ENCODE data around the gene C1QB.

The C1QB gene

DNA sequence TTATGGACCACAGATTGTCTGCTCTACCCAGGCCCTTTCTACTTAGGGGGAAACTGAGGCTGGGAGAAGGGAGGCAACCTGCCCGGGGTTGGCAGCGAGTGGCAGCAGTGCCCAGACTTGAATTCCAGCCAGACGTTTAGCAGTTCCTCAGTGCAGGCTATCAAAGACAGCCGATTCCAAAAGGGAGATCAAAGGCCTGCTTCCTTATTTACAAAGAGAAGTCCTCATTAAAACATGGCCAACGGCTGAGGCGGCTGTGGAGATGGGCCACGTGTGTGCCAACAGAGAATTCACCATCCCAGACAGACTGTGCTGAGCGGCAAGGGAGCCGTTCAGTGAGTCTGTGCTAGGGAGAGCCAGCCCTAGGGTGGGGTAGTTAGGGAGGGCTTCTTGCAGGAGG is 27.7 kb downstream of the C1QB start:
- Histone ChIP-seq H3K27me3 (ENCODE audit: insufficient read depth, poor library complexity, severe bottlenecking) (no peaks in the 10 kb centered on the region), H3K4me3 (replicated peaks; ENCODE audit: insufficient read depth, low read length) (no peak overlapping the region), H3K27ac (replicated peaks) (no peak overlapping the region)
- TF ChIP-seq, protein P1, sequence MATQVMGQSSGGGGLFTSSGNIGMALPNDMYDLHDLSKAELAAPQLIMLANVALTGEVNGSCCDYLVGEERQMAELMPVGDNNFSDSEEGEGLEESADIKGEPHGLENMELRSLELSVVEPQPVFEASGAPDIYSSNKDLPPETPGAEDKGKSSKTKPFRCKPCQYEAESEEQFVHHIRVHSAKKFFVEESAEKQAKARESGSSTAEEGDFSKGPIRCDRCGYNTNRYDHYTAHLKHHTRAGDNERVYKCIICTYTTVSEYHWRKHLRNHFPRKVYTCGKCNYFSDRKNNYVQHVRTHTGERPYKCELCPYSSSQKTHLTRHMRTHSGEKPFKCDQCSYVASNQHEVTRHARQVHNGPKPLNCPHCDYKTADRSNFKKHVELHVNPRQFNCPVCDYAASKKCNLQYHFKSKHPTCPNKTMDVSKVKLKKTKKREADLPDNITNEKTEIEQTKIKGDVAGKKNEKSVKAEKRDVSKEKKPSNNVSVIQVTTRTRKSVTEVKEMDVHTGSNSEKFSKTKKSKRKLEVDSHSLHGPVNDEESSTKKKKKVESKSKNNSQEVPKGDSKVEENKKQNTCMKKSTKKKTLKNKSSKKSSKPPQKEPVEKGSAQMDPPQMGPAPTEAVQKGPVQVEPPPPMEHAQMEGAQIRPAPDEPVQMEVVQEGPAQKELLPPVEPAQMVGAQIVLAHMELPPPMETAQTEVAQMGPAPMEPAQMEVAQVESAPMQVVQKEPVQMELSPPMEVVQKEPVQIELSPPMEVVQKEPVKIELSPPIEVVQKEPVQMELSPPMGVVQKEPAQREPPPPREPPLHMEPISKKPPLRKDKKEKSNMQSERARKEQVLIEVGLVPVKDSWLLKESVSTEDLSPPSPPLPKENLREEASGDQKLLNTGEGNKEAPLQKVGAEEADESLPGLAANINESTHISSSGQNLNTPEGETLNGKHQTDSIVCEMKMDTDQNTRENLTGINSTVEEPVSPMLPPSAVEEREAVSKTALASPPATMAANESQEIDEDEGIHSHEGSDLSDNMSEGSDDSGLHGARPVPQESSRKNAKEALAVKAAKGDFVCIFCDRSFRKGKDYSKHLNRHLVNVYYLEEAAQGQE (IDR thresholded peaks at IDR 0.05; ENCODE audit: insufficient replicate concordance, low read depth) = no peak
- TF ChIP-seq POLR2AphosphoS5 (IDR thresholded peaks at IDR 0.05; ENCODE audit: low read depth) = no peak
- TF ChIP-seq GABPA (IDR thresholded peaks at IDR 0.05; ENCODE audit: low read depth) = no peak
- TF ChIP-seq, protein P2, sequence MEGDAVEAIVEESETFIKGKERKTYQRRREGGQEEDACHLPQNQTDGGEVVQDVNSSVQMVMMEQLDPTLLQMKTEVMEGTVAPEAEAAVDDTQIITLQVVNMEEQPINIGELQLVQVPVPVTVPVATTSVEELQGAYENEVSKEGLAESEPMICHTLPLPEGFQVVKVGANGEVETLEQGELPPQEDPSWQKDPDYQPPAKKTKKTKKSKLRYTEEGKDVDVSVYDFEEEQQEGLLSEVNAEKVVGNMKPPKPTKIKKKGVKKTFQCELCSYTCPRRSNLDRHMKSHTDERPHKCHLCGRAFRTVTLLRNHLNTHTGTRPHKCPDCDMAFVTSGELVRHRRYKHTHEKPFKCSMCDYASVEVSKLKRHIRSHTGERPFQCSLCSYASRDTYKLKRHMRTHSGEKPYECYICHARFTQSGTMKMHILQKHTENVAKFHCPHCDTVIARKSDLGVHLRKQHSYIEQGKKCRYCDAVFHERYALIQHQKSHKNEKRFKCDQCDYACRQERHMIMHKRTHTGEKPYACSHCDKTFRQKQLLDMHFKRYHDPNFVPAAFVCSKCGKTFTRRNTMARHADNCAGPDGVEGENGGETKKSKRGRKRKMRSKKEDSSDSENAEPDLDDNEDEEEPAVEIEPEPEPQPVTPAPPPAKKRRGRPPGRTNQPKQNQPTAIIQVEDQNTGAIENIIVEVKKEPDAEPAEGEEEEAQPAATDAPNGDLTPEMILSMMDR (IDR thresholded peaks at IDR 0.05; ENCODE audit: insufficient read depth, low read length) = no peak
- TF ChIP-seq SPI1 (IDR thresholded peaks at IDR 0.05; ENCODE audit: borderline replicate concordance, low read depth) = no peak
- no peak for DNase-seq (ENCODE audit: low read depth in 1 of 2, low spot score in 1 of 2)

DNA sequence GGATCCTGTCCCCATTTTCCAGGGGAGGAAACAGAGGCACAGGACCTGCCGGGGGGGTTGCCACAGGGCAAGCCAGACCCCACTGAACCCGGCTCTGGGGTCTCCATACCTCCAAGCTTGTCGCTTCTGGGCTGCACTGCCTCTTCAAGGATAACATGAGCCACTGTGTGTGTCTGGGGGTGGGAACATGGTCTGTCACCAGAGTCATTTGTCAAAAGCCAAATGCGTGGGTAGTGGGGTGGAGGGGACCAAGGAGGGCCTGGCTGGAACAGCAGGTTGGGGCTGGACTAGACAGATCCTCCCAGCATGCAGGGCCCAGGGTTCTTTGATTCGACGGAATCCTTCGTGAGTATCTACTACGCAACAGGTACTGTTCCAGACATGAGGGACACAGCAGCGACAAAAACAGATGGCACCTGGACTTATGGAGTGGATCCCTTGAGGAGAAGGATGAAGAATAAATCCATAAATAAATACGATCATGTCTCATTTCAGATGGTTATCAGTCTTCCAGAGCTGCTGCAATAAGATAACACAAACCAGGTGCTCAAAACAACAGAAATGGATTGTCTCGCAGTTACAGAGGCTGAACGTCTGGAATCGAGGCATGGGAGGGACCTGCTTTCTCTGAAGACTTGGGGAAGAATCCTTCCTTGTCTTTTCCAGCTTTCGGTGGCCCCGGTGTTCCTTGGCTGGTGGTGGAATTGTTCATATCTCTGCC is 28.7 kb downstream of the C1QB start:
- Histone ChIP-seq H3K27ac (replicated peaks) (no peak overlapping the region), H3K27me3 (ENCODE audit: insufficient read depth, poor library complexity, severe bottlenecking) (no peaks in the 10 kb centered on the region), H3K4me3 (replicated peaks; ENCODE audit: insufficient read depth, low read length) (no peak overlapping the region)
- no peak for TF ChIP-seq POLR2AphosphoS5 (IDR thresholded peaks at IDR 0.05; ENCODE audit: low read depth)
- DNase-seq (ENCODE audit: low read depth in 1 of 2, low spot score in 1 of 2) = no peak

DNA sequence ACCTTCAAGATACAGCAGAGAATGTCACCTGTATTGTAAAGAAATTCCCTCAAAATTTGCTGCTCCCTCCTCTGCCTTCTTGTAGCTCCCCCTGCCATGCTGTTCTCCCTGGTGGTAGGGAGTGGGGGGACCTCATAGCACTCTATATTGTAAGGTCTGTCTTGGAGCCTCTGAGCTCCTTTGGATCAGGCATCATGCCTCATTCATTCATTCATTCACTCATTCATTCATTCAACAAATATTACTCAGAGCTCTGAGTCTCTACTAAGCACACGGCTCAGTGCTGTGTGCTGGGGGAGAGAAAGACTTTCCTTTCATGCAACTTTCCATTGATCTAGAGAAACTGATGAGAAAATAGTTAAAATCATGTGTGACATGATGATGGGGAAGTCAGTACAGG is 30.5 kb downstream of the C1QB start:
- no peak overlapping the region for H3K4me3 ChIP-seq (replicated peaks; ENCODE audit: insufficient read depth, low read length)
- TF ChIP-seq, protein P2 (IDR thresholded peaks at IDR 0.05; ENCODE audit: insufficient read depth, low read length) = no peak
- TF ChIP-seq POLR2AphosphoS5 (IDR thresholded peaks at IDR 0.05; ENCODE audit: low read depth) = no peak
- TF ChIP-seq SPI1 (IDR thresholded peaks at IDR 0.05; ENCODE audit: borderline replicate concordance, low read depth) = no peak
- TF ChIP-seq GABPA (IDR thresholded peaks at IDR 0.05; ENCODE audit: low read depth) = no peak
- TF ChIP-seq, protein P1 (IDR thresholded peaks at IDR 0.05; ENCODE audit: insufficient replicate concordance, low read depth) = no peak
- DNase-seq (ENCODE audit: low read depth in 1 of 2, low spot score in 1 of 2) = no peak
- H3K27ac ChIP-seq (replicated peaks) = no peak overlapping the region
- no peaks in the 10 kb centered on the region for H3K27me3 ChIP-seq (ENCODE audit: insufficient read depth, poor library complexity, severe bottlenecking)

DNA sequence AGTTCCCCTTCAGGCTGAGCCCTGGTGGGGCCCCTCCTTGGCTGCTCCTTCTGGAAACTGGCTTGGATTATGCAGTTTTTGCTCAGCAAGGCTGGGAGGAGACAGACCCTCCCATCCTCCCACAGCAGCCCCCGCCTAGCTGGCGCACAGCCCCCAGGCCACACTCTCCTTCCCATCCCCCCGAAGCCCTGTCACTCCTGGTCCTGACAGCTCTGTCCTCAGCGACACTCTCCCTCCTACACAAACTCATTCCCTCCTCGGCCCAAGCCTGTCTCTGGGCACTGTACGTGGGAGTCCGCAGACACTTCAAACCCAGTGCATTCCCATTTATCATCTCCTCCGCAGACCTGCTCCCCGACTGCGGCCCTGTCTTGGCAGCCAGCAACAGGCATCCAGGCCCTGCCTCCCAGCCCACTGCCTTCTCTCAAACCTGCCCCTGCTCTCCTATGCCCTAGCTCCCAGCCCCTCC is 32.6 kb downstream of the C1QB start:
- TF ChIP-seq POLR2AphosphoS5 (IDR thresholded peaks at IDR 0.05; ENCODE audit: low read depth) = no peak
- no peak for TF ChIP-seq GABPA (IDR thresholded peaks at IDR 0.05; ENCODE audit: low read depth)
- TF ChIP-seq SPI1 (IDR thresholded peaks at IDR 0.05; ENCODE audit: borderline replicate concordance, low read depth) = no peak
- TF ChIP-seq, protein P1 (IDR thresholded peaks at IDR 0.05; ENCODE audit: insufficient replicate concordance, low read depth) = no peak
- no peak for DNase-seq (ENCODE audit: low read depth in 1 of 2, low spot score in 1 of 2)
- Histone ChIP-seq H3K27me3 (ENCODE audit: insufficient read depth, poor library complexity, severe bottlenecking) (no peaks in the 10 kb centered on the region), H3K27ac (replicated peaks) (no peak overlapping the region), H3K4me3 (replicated peaks; ENCODE audit: insufficient read depth, low read length) (no peak overlapping the region)

Measured in HL-60 (cell line).